Cerebellar cortex (tissue), 1 donor: ENCODE measurements around the gene CUL4B.
A peak's percentile ranks its signal among the peaks of the same experiment; 100 is the strongest.
"Not testable (repeated sequence)": the region's sequence is repeated elsewhere in the genome, so short reads cannot be mapped to it uniquely, and the experiment has no call there.

ENCODE experiments used
- DNase-seq: peaks from one replicate; pipeline ENCODE4 v3.0.0-alpha.2; 2015; ENCODE audit warnings: low spot score

The CUL4B gene

DNA sequence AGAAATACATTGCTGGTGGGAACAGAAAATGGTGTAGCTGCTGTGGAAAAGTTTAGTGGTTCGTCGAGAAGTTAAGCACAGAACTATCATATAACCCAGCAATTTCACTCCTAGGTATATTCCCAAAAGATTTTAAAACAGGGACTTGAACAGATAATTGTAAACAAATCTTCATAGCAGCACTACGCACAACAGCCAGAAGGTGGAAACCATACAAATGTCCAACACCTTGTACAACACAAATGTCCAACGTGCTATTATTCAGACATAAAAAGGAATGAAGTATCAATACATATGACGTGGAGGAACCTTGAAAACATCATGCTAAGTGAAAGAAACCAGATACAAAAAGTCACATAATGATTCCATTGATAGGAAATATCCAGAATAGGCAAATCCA, 37.9 kb downstream of the CUL4B start:
- DNase-seq = no peak

DNA sequence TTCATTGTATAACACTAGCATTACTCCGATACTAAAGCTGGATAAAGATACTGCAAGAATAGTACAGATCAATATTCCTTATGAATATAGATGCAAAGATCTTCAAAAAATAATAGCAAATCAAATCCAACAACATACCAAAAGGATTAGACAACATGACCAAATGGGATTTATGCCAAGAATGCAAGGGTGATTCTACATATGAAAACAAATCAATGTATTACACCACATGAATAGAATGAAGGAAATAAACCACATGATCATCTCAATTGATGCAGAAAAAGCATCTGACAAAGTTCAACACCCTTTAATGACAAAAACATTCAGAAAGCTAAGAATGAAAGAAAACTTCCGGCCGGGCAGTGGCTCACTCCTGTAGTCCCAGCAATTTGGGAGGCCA, 42.8 kb downstream of the CUL4B start:
- no peak for DNase-seq

DNA sequence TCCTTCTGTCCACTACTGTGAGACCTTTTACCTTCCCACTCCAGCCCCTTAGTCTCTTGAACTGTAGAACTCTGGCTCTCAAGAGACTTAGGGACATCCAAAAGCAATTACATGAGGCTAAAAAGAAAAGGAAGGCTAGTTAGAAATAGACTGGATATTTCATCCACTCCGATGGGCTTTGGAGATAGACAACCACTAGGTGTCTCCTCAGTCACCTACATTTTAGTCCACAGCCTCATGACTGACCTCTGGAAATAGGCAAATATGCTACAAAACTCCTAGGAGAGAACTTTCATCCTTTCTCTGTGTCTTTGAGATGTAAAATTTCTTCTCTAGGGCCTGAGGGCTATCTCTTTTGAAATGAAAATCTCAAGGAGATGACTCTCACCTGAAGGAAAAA, 46.5 kb downstream of the CUL4B start:
- peak; percentile 12 for DNase-seq

GRCh38 chrX:120512627-120513026, 48.1 kb downstream of the CUL4B start:
- no peak for DNase-seq

DNA sequence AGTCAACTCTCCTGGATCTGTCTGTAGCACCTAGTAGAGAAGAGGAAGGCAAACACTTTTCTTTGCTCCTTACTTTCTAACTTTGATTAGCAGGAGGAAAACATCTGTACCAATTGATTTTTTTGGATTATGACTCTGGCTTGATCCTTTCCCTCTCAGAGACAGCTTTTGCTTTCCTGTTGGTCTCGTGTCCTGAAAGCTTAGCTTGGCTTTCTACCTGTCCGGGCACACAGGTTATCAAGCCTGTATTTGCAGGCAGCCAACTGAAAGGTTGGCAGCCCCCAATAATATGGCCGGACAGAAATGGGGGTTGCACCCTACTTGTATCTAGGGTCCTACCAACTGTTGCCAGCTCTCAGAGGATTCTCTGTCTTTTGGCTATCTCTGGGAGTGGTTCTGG, 48.5 kb downstream of the CUL4B start:
- DNase-seq = no peak

DNA sequence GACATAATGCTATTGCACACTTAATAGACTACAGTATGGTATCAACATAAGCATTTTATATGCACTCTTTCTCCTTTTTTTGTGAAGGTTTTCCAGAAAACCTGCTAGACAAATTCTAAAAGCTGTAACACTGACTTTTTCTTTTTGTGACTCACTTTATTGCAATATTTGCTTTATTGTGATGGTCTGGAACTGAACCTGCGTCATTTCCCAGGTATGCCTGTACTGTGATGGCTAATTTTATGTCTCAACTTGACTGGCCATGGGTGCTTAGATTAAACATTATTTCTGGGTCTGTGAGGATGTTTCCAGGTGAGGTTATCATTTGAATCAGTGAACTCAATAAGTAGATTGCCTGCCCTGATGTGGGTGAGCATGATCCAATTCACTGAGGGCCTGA, 56.2 kb downstream of the CUL4B start:
- no peak for DNase-seq

- DNase-seq = no peak
These were observed 61.3 kb downstream of the CUL4B start for GRCh38 chrX:120499301-120500072.

DNA sequence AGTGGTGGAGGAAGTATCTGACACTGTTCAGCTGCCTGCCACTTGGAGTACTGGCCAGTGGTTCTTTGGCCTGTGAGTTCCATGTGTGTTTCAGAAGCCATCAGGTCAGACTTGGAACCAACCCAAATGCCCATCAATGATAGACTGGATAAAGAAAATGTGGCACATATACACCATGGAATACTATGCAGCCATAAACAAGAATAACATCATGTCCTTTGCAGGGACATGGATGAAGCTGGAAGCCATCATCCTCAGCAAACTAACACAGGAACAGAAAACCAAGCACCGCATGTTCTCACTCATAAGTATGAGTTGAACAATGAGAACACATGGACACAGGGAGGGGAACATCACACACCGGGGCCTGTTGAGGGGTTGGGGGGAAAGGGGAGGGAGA, 70.6 kb downstream of the CUL4B start:
- DNase-seq = not testable (repeated sequence)

DNA sequence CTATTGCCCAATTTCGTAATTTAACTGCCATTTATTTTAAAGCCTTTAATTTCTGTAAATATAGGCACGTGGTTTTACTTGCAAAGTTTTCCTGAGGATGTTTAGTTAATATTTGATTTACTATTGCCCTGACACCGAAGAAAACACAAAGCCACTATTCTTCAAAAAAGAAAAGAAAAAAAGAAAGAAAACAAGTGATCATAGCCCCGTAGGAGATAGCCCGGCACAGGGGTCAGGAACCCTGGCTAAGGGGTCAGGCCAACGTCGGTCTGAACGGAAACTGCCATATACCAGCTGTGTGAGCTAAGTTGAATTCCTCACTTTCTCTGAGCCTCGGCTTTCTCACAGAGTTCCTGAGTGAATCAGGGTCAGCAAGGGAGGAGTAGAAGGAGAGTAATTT, 74.0 kb downstream of the CUL4B start:
- no peak for DNase-seq

GRCh38 chrX:120485638-120486520, 74.9 kb downstream of the CUL4B start:
- DNase-seq = peak; percentile 89

GRCh38 chrX:120485315-120485637, 75.5 kb downstream of the CUL4B start:
- no peak for DNase-seq

- DNase-seq = no peak
These were observed 83.3 kb downstream of the CUL4B start for GRCh38 chrX:120477453-120477852.

GRCh38 chrX:120476714-120477113, 84.0 kb downstream of the CUL4B start:
- DNase-seq = no peak

DNA sequence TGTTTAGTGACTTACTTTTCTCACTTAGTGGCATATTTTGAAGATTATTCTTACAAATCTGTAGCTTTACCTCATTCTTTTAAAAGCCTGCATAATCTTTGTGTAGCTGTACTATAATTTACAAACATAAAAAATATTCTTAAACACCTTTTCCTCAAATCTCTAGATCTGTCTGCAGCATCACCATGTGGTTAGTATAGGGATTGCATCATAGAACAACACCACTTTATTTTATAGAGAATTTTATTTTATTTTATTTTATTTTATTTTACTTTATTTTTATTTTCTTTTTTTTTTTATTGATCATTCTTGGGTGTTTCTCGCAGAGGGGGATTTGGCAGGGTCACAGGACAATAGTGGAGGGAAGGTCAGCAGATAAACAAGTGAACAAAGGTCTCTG, 85.3 kb downstream of the CUL4B start:
- not testable (repeated sequence) for DNase-seq
